Measurements from ENCODE around the gene RHBDF1. TPM values are rescaled to one million over a fixed set of nuclear protein-coding genes. Genes with fewer than 3 reads are reported as not detected.

The RHBDF1 gene
- polyA plus RNA-seq, 3 donors = 0.20 TPM; not detected in 2

DNA sequence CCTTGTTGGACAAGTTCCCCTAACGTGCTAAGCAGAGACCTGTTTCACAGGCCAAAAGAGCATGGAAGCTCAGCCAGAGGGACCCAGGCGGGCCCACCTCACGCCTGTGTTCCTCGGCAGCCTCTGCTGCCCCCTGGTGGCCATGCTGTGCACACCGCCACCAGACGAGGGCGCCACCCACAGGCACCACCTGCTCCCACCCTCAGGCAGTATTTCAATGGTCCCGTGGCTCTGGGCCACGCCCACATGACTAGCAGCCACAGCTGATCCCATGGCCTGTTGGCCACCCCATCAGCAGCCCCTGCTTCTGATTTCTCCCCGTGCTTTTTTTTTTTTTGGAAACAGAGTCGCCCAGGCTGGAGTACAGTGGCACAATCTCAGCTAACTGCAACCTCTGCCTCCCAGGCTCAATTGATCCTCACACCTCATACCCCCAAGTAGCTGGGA lies 24.5 kb upstream of the RHBDF1 start:
- H3K4me3 ChIP-seq (replicated peaks in 1 of 3; ENCODE audit: low read depth in 2 of 3, low read length in 3 of 3) = no peak overlapping the region
- no peaks in the 10 kb centered on the region for H4K20me1 ChIP-seq (ENCODE audit: insufficient read depth, low read length)
- no peak overlapping the region for H2AFZ ChIP-seq (ENCODE audit: insufficient read depth, low read depth, low read length, poor library complexity, severe bottlenecking)
- peaks cover 36 to 50% of the 10 kb centered on the region in 2 donors for H3K36me3 Mint-ChIP-seq
- no peak overlapping the region for H3K4me2 ChIP-seq (replicated peaks; ENCODE audit: extremely low read depth, low read length, poor library complexity, severe bottlenecking)
- peaks cover 0 to 2% (median 0%) of the 10 kb centered on the region in 7 donors for H3K9me3 Mint-ChIP-seq
- H3K4me1 Mint-ChIP-seq = peaks cover 7% of the 10 kb centered on the region
- peak; percentile 90 to 92 (median 90) for DNase-seq
- WGBS (ENCODE audit: insufficient coverage) = 7% methylated on average over 10 of the region's 11 CpGs
- no peak overlapping the region for H3K4me3 Mint-ChIP-seq
- no peak overlapping the region for H3K9ac ChIP-seq (ENCODE audit: insufficient read depth, low read length, poor library complexity, severe bottlenecking)
- intact Hi-C loops (cut with micrococcal nuclease) = loop anchor here (1.0 kb wide), 1 partner anchor 32 kb away; no protein-coding TSS in a partner anchor
- TF ChIP-seq, protein P1, sequence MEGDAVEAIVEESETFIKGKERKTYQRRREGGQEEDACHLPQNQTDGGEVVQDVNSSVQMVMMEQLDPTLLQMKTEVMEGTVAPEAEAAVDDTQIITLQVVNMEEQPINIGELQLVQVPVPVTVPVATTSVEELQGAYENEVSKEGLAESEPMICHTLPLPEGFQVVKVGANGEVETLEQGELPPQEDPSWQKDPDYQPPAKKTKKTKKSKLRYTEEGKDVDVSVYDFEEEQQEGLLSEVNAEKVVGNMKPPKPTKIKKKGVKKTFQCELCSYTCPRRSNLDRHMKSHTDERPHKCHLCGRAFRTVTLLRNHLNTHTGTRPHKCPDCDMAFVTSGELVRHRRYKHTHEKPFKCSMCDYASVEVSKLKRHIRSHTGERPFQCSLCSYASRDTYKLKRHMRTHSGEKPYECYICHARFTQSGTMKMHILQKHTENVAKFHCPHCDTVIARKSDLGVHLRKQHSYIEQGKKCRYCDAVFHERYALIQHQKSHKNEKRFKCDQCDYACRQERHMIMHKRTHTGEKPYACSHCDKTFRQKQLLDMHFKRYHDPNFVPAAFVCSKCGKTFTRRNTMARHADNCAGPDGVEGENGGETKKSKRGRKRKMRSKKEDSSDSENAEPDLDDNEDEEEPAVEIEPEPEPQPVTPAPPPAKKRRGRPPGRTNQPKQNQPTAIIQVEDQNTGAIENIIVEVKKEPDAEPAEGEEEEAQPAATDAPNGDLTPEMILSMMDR (IDR thresholded peaks at IDR 0.05) = peak; percentile 98
- H3K9me3 ChIP-seq (replicated peaks in 1 of 2; ENCODE audit: control insufficient read depth in 1 of 2, insufficient read depth in 1 of 2, low read length in 2 of 2) = no peaks in the 10 kb centered on the region
- no peak overlapping the region for H3K27ac Mint-ChIP-seq
- no peaks in the 10 kb centered on the region for H3K4me1 ChIP-seq (ENCODE audit: control insufficient read depth in 1 of 2, insufficient read depth in 2 of 2, low read length in 2 of 2)
- no peaks in the 10 kb centered on the region for H3K79me2 ChIP-seq (ENCODE audit: insufficient read depth, low read length)
- H3K36me3 ChIP-seq (replicated peaks in 1 of 2; ENCODE audit: control insufficient read depth in 1 of 2, insufficient read depth in 2 of 2, low read length in 2 of 2) = peaks cover 0 to 10% of the 10 kb centered on the region in 2 donors
- H3K27me3 Mint-ChIP-seq (ENCODE audit: low read depth in 3 of 3) = peaks cover 0 to 4% (median 0%) of the 10 kb centered on the region in 3 donors
- no peaks in the 10 kb centered on the region for H3K27me3 ChIP-seq (ENCODE audit: control insufficient read depth in 2 of 2, insufficient read depth in 2 of 2, low read length in 2 of 2)
- H3K27ac ChIP-seq (ENCODE audit: low read depth in 1 of 2, low read length in 2 of 2) = no peak overlapping the region

- H3K27me3 ChIP-seq (ENCODE audit: control insufficient read depth in 2 of 2, insufficient read depth in 2 of 2, low read length in 2 of 2) = no peaks in the 10 kb centered on the region
- H3K36me3 Mint-ChIP-seq = peaks cover 31 to 55% of the 10 kb centered on the region in 2 donors
- 97% methylated on average over 4 of the region's 5 CpGs for WGBS (ENCODE audit: insufficient coverage)
- DNase-seq = no peak
- no peaks in the 10 kb centered on the region for H4K20me1 ChIP-seq (ENCODE audit: insufficient read depth, low read length)
- H3K27me3 Mint-ChIP-seq (ENCODE audit: low read depth in 3 of 3) = peaks cover 0 to 4% (median 0%) of the 10 kb centered on the region in 3 donors
- H3K4me2 ChIP-seq (replicated peaks; ENCODE audit: extremely low read depth, low read length, poor library complexity, severe bottlenecking) = no peak overlapping the region
- peaks cover 7% of the 10 kb centered on the region for H3K4me1 Mint-ChIP-seq
- no peak overlapping the region for H3K27ac ChIP-seq (ENCODE audit: low read depth in 1 of 2, low read length in 2 of 2)
- no peak overlapping the region for H2AFZ ChIP-seq (ENCODE audit: insufficient read depth, low read depth, low read length, poor library complexity, severe bottlenecking)
- intact Hi-C loops (cut with micrococcal nuclease) = no loop called here
- no peak overlapping the region for H3K9ac ChIP-seq (ENCODE audit: insufficient read depth, low read length, poor library complexity, severe bottlenecking)
- no peaks in the 10 kb centered on the region for H3K9me3 ChIP-seq (replicated peaks in 1 of 2; ENCODE audit: control insufficient read depth in 1 of 2, insufficient read depth in 1 of 2, low read length in 2 of 2)
- peaks cover 6 to 19% of the 10 kb centered on the region in 2 donors for H3K36me3 ChIP-seq (replicated peaks in 1 of 2; ENCODE audit: control insufficient read depth in 1 of 2, insufficient read depth in 2 of 2, low read length in 2 of 2)
- H3K4me1 ChIP-seq (ENCODE audit: control insufficient read depth in 1 of 2, insufficient read depth in 2 of 2, low read length in 2 of 2) = no peaks in the 10 kb centered on the region
- H3K27ac Mint-ChIP-seq = no peak overlapping the region
- TF ChIP-seq, protein P1 (IDR thresholded peaks at IDR 0.05) = no peak
- H3K4me3 Mint-ChIP-seq = no peak overlapping the region
- H3K9me3 Mint-ChIP-seq = peaks cover 0 to 2% (median 0%) of the 10 kb centered on the region in 7 donors
- H3K79me2 ChIP-seq (ENCODE audit: insufficient read depth, low read length) = no peaks in the 10 kb centered on the region
- H3K4me3 ChIP-seq (replicated peaks in 1 of 3; ENCODE audit: low read depth in 2 of 3, low read length in 3 of 3) = no peak overlapping the region
Measured at GRCh38 chr16:94918-95265, 22.5 kb upstream of the RHBDF1 start.
